H54 (cell line): ENCODE results near the gene AMZ2.
A peak's percentile ranks its signal among the peaks of the same experiment; 100 is the strongest.
"Not testable (repeated sequence)": the region's sequence is repeated elsewhere in the genome, so short reads cannot be mapped to it uniquely, and the experiment has no call there.

Experiments
- DNase-seq: peaks from one replicate; pipeline ENCODE4 v3.0.0; 2011; ENCODE audit warnings: low spot score, mixed read lengths; ENCODE audit not compliant: insufficient read length
- FAIRE-seq: peaks from 3 replicates; lab custom pipeline; 2011; peaks lifted over from hg19 to GRCh38; lab: Jason Lieb, UNC
- POLR2A ChIP-seq: IDR thresholded peaks from 2 replicates; pipeline ENCODE4 v1.6.1; 2011; ENCODE audit warnings: low read depth, mild to moderate bottlenecking, low read length

The AMZ2 gene

GRCh38 chr17:68247445-68248198 is at the start of gene AMZ2:
TSS of gene AMZ2 (plus strand) at chr17:68248043. CDS start at chr17:68250188, 2,145 bp downstream.
- DNase-seq (peak; percentile 90), FAIRE-seq (peak; percentile 73)
- TF ChIP-seq POLR2A = peak; percentile 94

GRCh38 chr17:68198931-68199836 is 48.7 kb upstream of the AMZ2 start:
- DNase-seq = no peak
- TF ChIP-seq POLR2A = no peak
- no peak for FAIRE-seq

- TF ChIP-seq POLR2A = no peak
- DNase-seq (no peak), FAIRE-seq (no peak)
Measured at GRCh38 chr17:68199837-68200688, 47.8 kb upstream of the AMZ2 start.

GRCh38 chr17:68200689-68201417 is 47.0 kb upstream of the AMZ2 start:
- no peak for FAIRE-seq
- TF ChIP-seq POLR2A = no peak

GRCh38 chr17:68201418-68201771 is 46.4 kb upstream of the AMZ2 start:
- not testable (repeated sequence) for FAIRE-seq, DNase-seq

More at GRCh38 chr17:68200689-68201417, 47.0 kb upstream of the AMZ2 start:
- peak; percentile 95 for DNase-seq

- not testable (repeated sequence) for DNase-seq, FAIRE-seq
Measured at GRCh38 chr17:68202321-68202720, 45.5 kb upstream of the AMZ2 start.

- FAIRE-seq (no peak), DNase-seq (peak; percentile 71)
- no peak for TF ChIP-seq POLR2A
Measured at GRCh38 chr17:68204736-68205135, 43.1 kb upstream of the AMZ2 start.

GRCh38 chr17:68205251-68205807 is 42.5 kb upstream of the AMZ2 start:
- peak; percentile 45 for TF ChIP-seq POLR2A
- FAIRE-seq (no peak), DNase-seq (peak; percentile 96)

GRCh38 chr17:68205808-68206720 is 41.8 kb upstream of the AMZ2 start:
- peak; percentile 55 for DNase-seq
- no peak for TF ChIP-seq POLR2A
- FAIRE-seq = peak; percentile 23

- DNase-seq = no peak
- no peak for TF ChIP-seq POLR2A
- FAIRE-seq = no peak
Measured at GRCh38 chr17:68207651-68208253, 40.1 kb upstream of the AMZ2 start.

GRCh38 chr17:68208651-68209050 is 39.2 kb upstream of the AMZ2 start:
- not testable (repeated sequence) for FAIRE-seq, DNase-seq

GRCh38 chr17:68209191-68209900 is 38.5 kb upstream of the AMZ2 start:
- not testable (repeated sequence) for DNase-seq, FAIRE-seq
